A549 treated with CORT108297 at 1 μM for 4 hours (cell line): ENCODE data around the gene CYP2D6. TPM values are rescaled to one million over a fixed set of nuclear protein-coding genes. Genes with fewer than 3 reads are reported as not detected.

ENCODE experiments used
- total RNA-seq: library from RNA; stranded (reverse); fragments of 200-300 nt; extraction: Qiagen RNA extraction; gene quantifications from 5 replicates; pipeline ENCODE4 v1.2.3, GENCODE V29; 2022

The CYP2D6 gene
- 0.43 to 0.61 TPM (median 0.52 TPM) in 5 replicates for total RNA-seq

GRCh38 chr22:42130639-42131431 lies at the start of gene CYP2D6:
CYP2D6 (minus strand) TSS chr22:42130810; CDS start chr22:42130791, 19 bp downstream.

DNA sequence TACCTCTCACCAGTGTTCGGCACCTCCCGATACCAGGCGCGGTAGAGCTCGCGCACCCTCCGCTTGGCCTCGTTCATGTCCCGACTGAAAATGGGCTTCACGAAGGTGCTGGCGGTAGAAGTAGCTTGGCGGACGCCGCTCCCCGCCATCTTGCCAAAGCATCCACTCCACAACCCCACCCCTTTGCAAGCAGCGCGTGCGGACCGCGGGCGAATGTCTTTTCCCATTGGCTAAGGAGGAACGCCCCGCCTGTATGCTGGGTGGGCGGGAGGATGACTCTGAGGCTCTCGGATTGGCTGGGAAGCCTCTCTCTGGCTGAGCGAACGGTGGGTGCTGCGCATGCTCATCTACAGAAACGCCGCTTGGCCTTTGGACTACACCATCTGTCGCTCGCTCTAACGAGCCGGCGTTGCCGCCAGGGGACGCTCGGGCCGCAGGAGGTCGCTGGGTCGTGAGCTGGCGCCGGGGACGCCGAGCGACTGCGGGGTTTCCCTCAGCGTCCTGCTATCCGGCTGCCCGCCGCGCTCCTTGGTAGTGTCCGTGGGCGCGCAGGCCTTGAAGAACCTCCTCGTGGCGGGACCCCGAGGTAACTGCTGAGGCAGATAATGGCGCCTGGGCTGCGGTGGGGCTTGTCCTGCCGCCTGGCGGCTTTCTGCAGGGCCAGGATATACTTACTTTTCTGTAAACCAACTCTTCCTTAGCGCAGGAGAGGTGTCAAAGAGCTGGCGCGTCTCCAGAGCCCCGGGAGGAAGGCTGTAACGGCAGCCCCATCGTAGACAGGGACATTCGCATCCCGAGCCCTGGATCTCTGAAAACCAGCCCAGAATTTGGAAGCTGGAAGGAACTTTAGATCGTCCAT lies 39.8 kb downstream of the CYP2D6 start, which contains the start of gene NDUFA6:
Gene NDUFA6 (minus strand): TSS at position 177 of the 859 bp plus-strand sequence. CDS start 28 bp downstream, at position 149.

DNA sequence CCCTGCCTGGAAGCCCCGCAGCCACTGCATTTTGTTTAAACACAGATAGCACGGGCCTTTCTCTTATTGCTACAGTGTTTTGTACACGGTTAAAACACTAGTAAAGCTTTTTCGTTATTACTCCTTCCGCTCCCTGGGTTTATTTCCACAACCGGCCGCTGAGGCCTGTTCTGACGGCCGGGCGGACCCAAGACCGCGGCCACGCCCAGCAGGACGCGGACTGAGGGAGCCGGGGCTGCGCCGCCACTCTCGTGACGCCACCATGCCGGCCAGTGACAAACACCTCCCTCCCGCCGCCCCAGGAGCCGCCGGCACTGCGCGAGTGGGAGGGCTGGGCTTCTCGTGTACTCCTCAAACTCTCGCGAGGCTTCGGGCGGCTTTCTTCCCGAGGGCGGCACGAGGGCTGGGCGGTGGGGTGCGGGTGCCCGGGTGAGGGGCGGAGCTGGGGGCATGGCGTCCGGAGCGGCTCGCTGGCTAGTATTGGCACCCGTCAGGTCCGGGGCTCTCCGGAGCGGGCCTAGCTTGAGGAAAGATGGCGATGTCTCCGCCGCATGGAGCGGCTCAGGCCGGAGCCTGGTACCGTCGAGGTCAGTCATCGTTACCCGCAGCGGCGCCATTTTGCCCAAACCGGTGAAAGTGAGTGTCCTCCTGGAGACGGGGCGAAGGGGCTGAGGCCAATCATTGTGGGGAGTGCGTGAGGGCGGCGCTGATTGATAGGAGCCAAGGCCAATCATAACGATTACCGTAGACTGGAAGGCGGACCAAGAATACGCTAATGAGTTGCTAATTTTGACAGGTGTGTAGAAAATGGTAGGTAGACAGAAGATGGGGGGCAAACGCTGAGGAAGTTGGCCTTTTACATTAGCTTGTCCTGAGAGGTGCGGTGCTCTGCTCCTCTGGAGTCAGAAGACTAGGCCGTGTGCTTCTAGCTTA lies 51.0 kb downstream of the CYP2D6 start, which contains the start of gene SMDT1:
Gene SMDT1 (plus strand): TSS at position 382 of the 933 bp plus-strand sequence. CDS start 69 bp downstream, at position 451.

Other genes starting within 250 kb of the CYP2D6 start
- gene SHISA8, start 215.7 kb downstream of the CYP2D6 start, total RNA-seq: 0.16 to 0.33 TPM (median 0.18 TPM) in 4 of 5 replicates, not detected in the other
- 0.14 to 0.23 TPM (median 0.17 TPM) in 5 replicates for gene TNFRSF13C, start 204.0 kb downstream of the CYP2D6 start, total RNA-seq
- gene CENPM, start 183.7 kb downstream of the CYP2D6 start, total RNA-seq: 26.5 to 45.1 TPM (median 39.3 TPM) in 5 replicates
- 1.0 to 1.4 TPM (median 1.2 TPM) in 5 replicates for gene SEPTIN3, start 161.4 kb downstream of the CYP2D6 start, total RNA-seq
- 0.05 to 0.21 TPM (median 0.06 TPM) in 3 of 5 replicates, not detected in the others for gene WBP2NL, start 132.0 kb downstream of the CYP2D6 start, total RNA-seq
- gene NAGA, start 60.0 kb downstream of the CYP2D6 start, total RNA-seq: 5.8 to 7.7 TPM (median 7.5 TPM) in 5 replicates
- gene PHETA2, start 56.6 kb downstream of the CYP2D6 start, total RNA-seq: not detected in 5 replicates
- gene SMDT1, start 51.1 kb downstream of the CYP2D6 start, total RNA-seq: 22.1 to 46.6 TPM (median 40.1 TPM) in 5 replicates
- gene NDUFA6, start 40.0 kb downstream of the CYP2D6 start, total RNA-seq: 62.9 to 68.3 TPM (median 67.0 TPM) in 5 replicates
- 11.6 to 15.2 TPM (median 13.5 TPM) in 5 replicates for gene TCF20, start 139.8 kb upstream of the CYP2D6 start, total RNA-seq